Neural cell (in vitro differentiated cells): ENCODE measurements around the gene SH3PXD2A.

Experiments
- EP300 ChIP-seq: fragments of 450-650 bp; conservative IDR thresholded peaks from 2 replicates; pipeline ENCODE4 v1.6.1; 2014; ENCODE audit warnings: antibody characterized with exemption, mild to moderate bottlenecking, moderate library complexity; ENCODE audit not compliant: poor library complexity, severe bottlenecking
- POLR2AphosphoS5 ChIP-seq: IDR thresholded peaks from 2 replicates; pipeline ENCODE4 v1.6.1; 2012
- SMC3 ChIP-seq: fragments of 450-650 bp; conservative IDR thresholded peaks from 2 replicates; pipeline ENCODE4 v1.6.1; 2014; ENCODE audit warnings: antibody characterized with exemption, mild to moderate bottlenecking, moderate library complexity; ENCODE audit not compliant: poor library complexity
- TF ChIP-seq, protein P1 (sequence below): fragments of 450-650 bp; IDR thresholded peaks from 2 replicates; pipeline ENCODE4 v1.5.1; 2014; ENCODE audit warnings: antibody characterized with exemption, mild to moderate bottlenecking, moderate library complexity; ENCODE audit not compliant: poor library complexity, severe bottlenecking
- TF ChIP-seq, protein P2 (sequence below): IDR thresholded peaks from 2 replicates; pipeline ENCODE4 v1.6.1; 2012; ENCODE audit warnings: borderline replicate concordance

DNA sequence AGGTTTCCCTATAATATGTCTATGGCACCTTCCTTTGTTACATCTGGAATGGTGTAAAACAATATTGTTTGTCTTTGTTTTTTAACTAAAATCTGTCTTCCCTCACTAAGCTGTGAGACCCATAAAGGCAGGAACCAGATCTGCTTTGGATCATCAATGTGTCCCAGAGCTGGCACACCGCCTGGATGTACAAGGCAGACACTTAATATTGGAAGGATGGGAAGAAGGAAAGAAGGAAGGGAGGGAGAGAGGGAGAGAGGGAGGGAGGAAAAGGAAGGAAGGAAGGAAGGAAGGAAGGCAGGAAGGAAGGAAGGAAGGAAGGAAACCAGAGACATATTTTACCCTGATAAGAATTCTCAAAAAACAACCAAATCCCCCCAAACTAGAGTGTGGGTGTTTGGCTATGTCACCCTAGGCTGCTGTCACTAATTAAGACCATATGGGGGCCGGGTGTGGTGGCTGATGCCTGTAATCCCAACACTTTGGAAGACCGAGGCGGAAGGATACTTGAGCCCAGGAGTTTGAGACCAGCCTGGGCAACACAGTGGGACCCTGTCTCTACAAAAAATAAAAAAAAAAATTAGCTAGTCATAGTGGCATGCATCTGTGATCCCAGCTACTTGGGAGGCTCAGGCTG is 59.6 kb downstream of the SH3PXD2A start:
- TF ChIP-seq, protein P1, sequence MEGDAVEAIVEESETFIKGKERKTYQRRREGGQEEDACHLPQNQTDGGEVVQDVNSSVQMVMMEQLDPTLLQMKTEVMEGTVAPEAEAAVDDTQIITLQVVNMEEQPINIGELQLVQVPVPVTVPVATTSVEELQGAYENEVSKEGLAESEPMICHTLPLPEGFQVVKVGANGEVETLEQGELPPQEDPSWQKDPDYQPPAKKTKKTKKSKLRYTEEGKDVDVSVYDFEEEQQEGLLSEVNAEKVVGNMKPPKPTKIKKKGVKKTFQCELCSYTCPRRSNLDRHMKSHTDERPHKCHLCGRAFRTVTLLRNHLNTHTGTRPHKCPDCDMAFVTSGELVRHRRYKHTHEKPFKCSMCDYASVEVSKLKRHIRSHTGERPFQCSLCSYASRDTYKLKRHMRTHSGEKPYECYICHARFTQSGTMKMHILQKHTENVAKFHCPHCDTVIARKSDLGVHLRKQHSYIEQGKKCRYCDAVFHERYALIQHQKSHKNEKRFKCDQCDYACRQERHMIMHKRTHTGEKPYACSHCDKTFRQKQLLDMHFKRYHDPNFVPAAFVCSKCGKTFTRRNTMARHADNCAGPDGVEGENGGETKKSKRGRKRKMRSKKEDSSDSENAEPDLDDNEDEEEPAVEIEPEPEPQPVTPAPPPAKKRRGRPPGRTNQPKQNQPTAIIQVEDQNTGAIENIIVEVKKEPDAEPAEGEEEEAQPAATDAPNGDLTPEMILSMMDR: no peak
- TF ChIP-seq, protein P2, sequence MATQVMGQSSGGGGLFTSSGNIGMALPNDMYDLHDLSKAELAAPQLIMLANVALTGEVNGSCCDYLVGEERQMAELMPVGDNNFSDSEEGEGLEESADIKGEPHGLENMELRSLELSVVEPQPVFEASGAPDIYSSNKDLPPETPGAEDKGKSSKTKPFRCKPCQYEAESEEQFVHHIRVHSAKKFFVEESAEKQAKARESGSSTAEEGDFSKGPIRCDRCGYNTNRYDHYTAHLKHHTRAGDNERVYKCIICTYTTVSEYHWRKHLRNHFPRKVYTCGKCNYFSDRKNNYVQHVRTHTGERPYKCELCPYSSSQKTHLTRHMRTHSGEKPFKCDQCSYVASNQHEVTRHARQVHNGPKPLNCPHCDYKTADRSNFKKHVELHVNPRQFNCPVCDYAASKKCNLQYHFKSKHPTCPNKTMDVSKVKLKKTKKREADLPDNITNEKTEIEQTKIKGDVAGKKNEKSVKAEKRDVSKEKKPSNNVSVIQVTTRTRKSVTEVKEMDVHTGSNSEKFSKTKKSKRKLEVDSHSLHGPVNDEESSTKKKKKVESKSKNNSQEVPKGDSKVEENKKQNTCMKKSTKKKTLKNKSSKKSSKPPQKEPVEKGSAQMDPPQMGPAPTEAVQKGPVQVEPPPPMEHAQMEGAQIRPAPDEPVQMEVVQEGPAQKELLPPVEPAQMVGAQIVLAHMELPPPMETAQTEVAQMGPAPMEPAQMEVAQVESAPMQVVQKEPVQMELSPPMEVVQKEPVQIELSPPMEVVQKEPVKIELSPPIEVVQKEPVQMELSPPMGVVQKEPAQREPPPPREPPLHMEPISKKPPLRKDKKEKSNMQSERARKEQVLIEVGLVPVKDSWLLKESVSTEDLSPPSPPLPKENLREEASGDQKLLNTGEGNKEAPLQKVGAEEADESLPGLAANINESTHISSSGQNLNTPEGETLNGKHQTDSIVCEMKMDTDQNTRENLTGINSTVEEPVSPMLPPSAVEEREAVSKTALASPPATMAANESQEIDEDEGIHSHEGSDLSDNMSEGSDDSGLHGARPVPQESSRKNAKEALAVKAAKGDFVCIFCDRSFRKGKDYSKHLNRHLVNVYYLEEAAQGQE: no peak
- no peak for TF ChIP-seq SMC3
- TF ChIP-seq EP300: no peak
- no peak for TF ChIP-seq POLR2AphosphoS5
